Right lobe of liver (tissue), 6 donors: Measurements from ENCODE around the gene RASGRF2. TPM values are rescaled to one million over a fixed set of nuclear protein-coding genes. Genes with fewer than 3 reads are reported as not detected.

Source experiments
- ATAC-seq, 4 donors: fragments of 200-7000 bp; cut with Tn5 transposase; one replicate each; pipeline ENCODE4 v1.9.1; 2020; ENCODE audit warnings: mild to moderate bottlenecking in 4 of 4, moderate library complexity in 4 of 4
- DNase-seq, 3 donors: peaks; one replicate each; pipeline ENCODE4 v3.0.0-alpha.2; 2020
- H3K27ac ChIP-seq, 3 donors: fragments of 200-600 bp; one replicate each; pipeline ENCODE4 v1.8.0; 2022
- H3K27me3 ChIP-seq, 2 donors: fragments of 200-600 bp; one replicate each; pipeline ENCODE4 v1.8.0; 2022
- H3K36me3 ChIP-seq, 4 donors: fragments of 200-600 bp; sonication (generic) in 1 of 4; one replicate each; pipeline versions ENCODE4 v1.5.1 to v1.8.0; 2017 to 2022; ENCODE audit warnings: control low read depth in 1 of 4
- H3K4me1 ChIP-seq, 4 donors: fragments of 200-600 bp; sonication (generic) in 1 of 4; one replicate each; pipeline versions ENCODE4 v1.5.1 to v1.8.0; 2017 to 2022; ENCODE audit warnings: control low read depth in 1 of 4
- H3K4me3 ChIP-seq, 3 donors: fragments of 200-600 bp; one replicate each; pipeline ENCODE4 v1.8.0; 2022
- H3K9me3 ChIP-seq, 4 donors: fragments of 200-600 bp; sonication (generic) in 1 of 4; one replicate each; pipeline versions ENCODE4 v1.5.1 to v1.8.0; 2017 to 2022; ENCODE audit warnings: control low read depth in 1 of 4
- CTCF ChIP-seq, 4 donors: fragments of 200-600 bp in 3 of 4; fragments of 450-650 bp in 1 of 4; IDR thresholded peaks; one replicate each; pipeline versions ENCODE4 v1.5.1 to v1.8.0; 2016 to 2022; ENCODE audit warnings: antibody characterized with exemption in 4 of 4, mild to moderate bottlenecking in 2 of 4
- POLR2A ChIP-seq: fragments of 450-650 bp; IDR thresholded peaks from one replicate; pipeline ENCODE4 v1.6.1; 2017; ENCODE audit warnings: antibody characterized with exemption, mild to moderate bottlenecking
- WGBS: methylation state at CpG from one replicate; pipeline ENCODE4 v1.1.6; 2018; ENCODE audit warnings: low coverage, low lambda C conversion rate; ENCODE audit not compliant: insufficient coverage; ENCODE audit errors: missing lambda C conversion rate; 5-methylcytosine and 5-hydroxymethylcytosine counted together
- intact Hi-C, 2 donors: fragments of 100-400 bp; cut with DNase I; formaldehyde crosslinking; loops; one replicate each; pipeline versions ENCODE4 v1.11.2 to v1.14.1; 2022
- total RNA-seq, 6 experiments: library from RNA; depleted of rRNA in 2 of 6; stranded (reverse); fragments of >200 nt in 2 of 6; fragmentation: NEBNext Ultra II Directional in 3 of 6; extraction: Animal tissue kit (Norgen Biotek cat#: 25700) in 3 of 6; gene quantifications; one replicate each; pipeline versions ENCODE4 v1.1.0 to v1.2.4, GENCODE V29; 2016 to 2023
- donor health status: DM: no; HTN: yes; CAD: no.
- donor health status: DM: no; HTN: no; CAD: no.
- donor health status: DM: no; HTN: no; CAD: no.
- donor health status: DM: no; HTN: yes; CAD: no.
- donor health status: DM: no; HTN: yes; CAD: no.

Gene RASGRF2
- total RNA-seq, 6 experiments from 2014 or later, result 0.20 to 0.61 (median 0.36) TPM

- Histone ChIP-seq H3K4me1 (peaks cover 0 to 9% (median 0%) of the 10 kb centered on the region in 4 donors), H3K27me3 (no peaks in the 10 kb centered on the region), H3K9me3 (no peaks in the 10 kb centered on the region), H3K36me3 (no peaks in the 10 kb centered on the region), H3K27ac (no peak overlapping the region), H3K4me3 (no peak overlapping the region)
- 79% methylated on average over 3 of the region's 3 CpGs for WGBS
- no peak for TF ChIP-seq CTCF (IDR thresholded peaks at IDR 0.05)
- no peak for TF ChIP-seq POLR2A
- no peak for DNase-seq
- no peak for ATAC-seq
- intact Hi-C loops, result no loop called here
These were observed 203.5 kb downstream of the RASGRF2 start for GRCh38 chr5:81163651-81164050.

DNA sequence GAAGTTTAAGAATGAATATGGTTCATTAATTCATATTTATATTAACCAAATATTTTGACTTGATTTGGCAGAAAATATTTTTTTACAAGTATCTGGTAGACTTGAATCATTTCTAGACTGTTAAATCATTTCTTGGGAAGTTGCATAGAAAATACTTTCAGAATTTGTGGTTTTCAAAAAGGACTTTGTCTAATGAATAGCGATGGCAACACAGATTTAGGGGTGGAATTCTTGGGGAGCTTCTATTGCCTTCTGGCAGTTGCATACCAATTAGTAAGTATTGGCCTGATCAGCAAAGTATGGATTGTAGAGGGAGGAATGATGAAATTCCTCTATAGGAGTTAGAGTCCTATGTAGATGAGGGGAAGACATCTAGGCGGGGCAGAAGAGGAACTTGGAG, 204.3 kb downstream of the RASGRF2 start:
- Histone ChIP-seq H3K4me1 (peaks cover 0 to 9% (median 0%) of the 10 kb centered on the region in 4 donors), H3K36me3 (no peaks in the 10 kb centered on the region), H3K27me3 (no peaks in the 10 kb centered on the region), H3K4me3 (no peak overlapping the region), H3K9me3 (no peaks in the 10 kb centered on the region), H3K27ac (no peak overlapping the region)
- ATAC-seq (no peak), DNase-seq (no peak)
- TF ChIP-seq POLR2A (no peak), CTCF (IDR thresholded peaks at IDR 0.05) (no peak)
- 85% methylated on average over 2 of the region's 2 CpGs for WGBS
- intact Hi-C loops, result no loop called here

- TF ChIP-seq POLR2A (no peak), CTCF (IDR thresholded peaks at IDR 0.05) (no peak)
- 88% methylated on average over 7 of the region's 9 CpGs for WGBS
- H3K27me3 ChIP-seq, result no peaks in the 10 kb centered on the region
- ATAC-seq (no peak), DNase-seq (no peak)
- H3K27ac ChIP-seq, result no peak overlapping the region
- no peak overlapping the region for H3K4me3 ChIP-seq
- H3K9me3 ChIP-seq, result no peaks in the 10 kb centered on the region
- H3K4me1 ChIP-seq, result peaks cover 0 to 9% (median 0%) of the 10 kb centered on the region in 4 donors
- H3K36me3 ChIP-seq, result no peaks in the 10 kb centered on the region
- intact Hi-C loops, result no loop called here
These were observed 204.8 kb downstream of the RASGRF2 start for GRCh38 chr5:81164936-81165335.

GRCh38 chr5:81165493-81166119, 205.4 kb downstream of the RASGRF2 start:
- peak; percentile 69 to 82 (median 71) for DNase-seq
- Histone ChIP-seq H3K4me1 (peaks cover 0 to 8% (median 0%) of the 10 kb centered on the region in 4 donors), H3K9me3 (no peaks in the 10 kb centered on the region), H3K36me3 (no peaks in the 10 kb centered on the region), H3K4me3 (no peak overlapping the region), H3K27me3 (no peaks in the 10 kb centered on the region), H3K27ac (no peak overlapping the region)
- TF ChIP-seq POLR2A (no peak), CTCF (IDR thresholded peaks at IDR 0.05) (peak; percentile 65 to 82 (median 77))
- intact Hi-C loops, result no loop called here
- ATAC-seq, result peak; percentile 91 to 95 (median 93)
- WGBS, result 0% methylated on average over 3 of the region's 3 CpGs
